Measurements from ENCODE around the gene SHQ1.
"Not testable (repeated sequence)": the region's sequence is repeated elsewhere in the genome, so short reads cannot be mapped to it uniquely, and the experiment has no call there.

The SHQ1 gene

GRCh38 chr3:72745146-72745999 lies 102.9 kb downstream of the SHQ1 start:
- DNase-seq = no peak

- no peak for DNase-seq
Measured at GRCh38 chr3:72744330-72744729, 103.9 kb downstream of the SHQ1 start.

- no peak for DNase-seq
Measured at GRCh38 chr3:72739531-72740466, 108.4 kb downstream of the SHQ1 start.

- DNase-seq = peak; percentile 68
Measured at GRCh38 chr3:72738752-72739530, 109.3 kb downstream of the SHQ1 start.

GRCh38 chr3:72735072-72735471 lies 113.2 kb downstream of the SHQ1 start:
- DNase-seq = not testable (repeated sequence)

- no peak for DNase-seq
Measured at GRCh38 chr3:72733676-72734075, 114.6 kb downstream of the SHQ1 start.

- DNase-seq = not testable (repeated sequence)
Measured at GRCh38 chr3:72732666-72733345, 115.4 kb downstream of the SHQ1 start.

- DNase-seq = no peak
Measured at GRCh38 chr3:72728958-72729467, 119.2 kb downstream of the SHQ1 start.

GRCh38 chr3:72728329-72728889 lies 119.8 kb downstream of the SHQ1 start:
- DNase-seq = no peak

GRCh38 chr3:72727726-72728125 lies 120.5 kb downstream of the SHQ1 start:
- no peak for DNase-seq

GRCh38 chr3:72727172-72727571 lies 121.1 kb downstream of the SHQ1 start:
- DNase-seq = peak; percentile 60

- no peak for DNase-seq
Measured at GRCh38 chr3:72725229-72725628, 123.0 kb downstream of the SHQ1 start.

GRCh38 chr3:72724070-72724469 lies 124.2 kb downstream of the SHQ1 start:
- no peak for DNase-seq

- DNase-seq = no peak
Measured at GRCh38 chr3:72722930-72723726, 125.1 kb downstream of the SHQ1 start.

- DNase-seq = no peak
Measured at GRCh38 chr3:72721683-72722381, 126.4 kb downstream of the SHQ1 start.

GRCh38 chr3:72720566-72720965 lies 127.7 kb downstream of the SHQ1 start:
- no peak for DNase-seq

- no peak for DNase-seq
Measured at GRCh38 chr3:72719137-72719536, 129.1 kb downstream of the SHQ1 start.

GRCh38 chr3:72714135-72714534 lies 134.1 kb downstream of the SHQ1 start:
- DNase-seq = not testable (repeated sequence)

GRCh38 chr3:72710471-72710870 lies 137.8 kb downstream of the SHQ1 start:
- not testable (repeated sequence) for DNase-seq

GRCh38 chr3:72708441-72708840 lies 139.8 kb downstream of the SHQ1 start:
- DNase-seq = no peak
